PC-9 (cell line): ENCODE results near the gene RPS25. TPM values are rescaled to one million over a fixed set of nuclear protein-coding genes. Genes with fewer than 3 reads are reported as not detected.

Experiments
- BruUV-seq: library from RNA; stranded (reverse); fragments of 400-500 nt; replicated peaks from 2 replicates; lab custom pipeline; 2021; lab: Mats Ljungman, UMichigan
- CTCF ChIA-PET: fragments of 300-600 bp; sonication (Branson Sonifier 250); formaldehyde crosslinking; loops from one replicate; lab custom pipeline; 2022; ENCODE audit warnings: antibody characterized with exemption; lab: Charles Lee
- POLR2A ChIA-PET: fragments of 300-600 bp; sonication (Branson Sonifier 250); formaldehyde crosslinking; loops from one replicate; lab custom pipeline; 2022; ENCODE audit warnings: antibody characterized with exemption; ENCODE audit not compliant: unreplicated experiment; lab: Charles Lee
- DNase-seq, 2 experiments: peaks; one replicate each; pipeline versions ENCODE4 v3.0.0 to v3.0.0-alpha.2; 2015 to 2022; ENCODE audit warnings: mixed read lengths in 1 of 2
- H2AFZ ChIP-seq: fragments of 200-600 bp; sonication (generic); 2 replicates; pipeline ENCODE4 v1.8.1; 2017; ENCODE audit warnings: antibody characterized with exemption
- H3F3A ChIP-seq: fragments of 200-600 bp; sonication (generic); 2 replicates; pipeline ENCODE4 v1.8.1; 2017; ENCODE audit warnings: antibody characterized with exemption, mild to moderate bottlenecking, low read depth; ENCODE audit not compliant: insufficient read depth
- H3K27ac ChIP-seq: fragments of 200-600 bp; sonication (generic); 2 replicates; pipeline ENCODE4 v1.6.1; 2016; ENCODE audit warnings: mixed run types
- H3K27me3 ChIP-seq: fragments of 200-600 bp; sonication (generic); 2 replicates; pipeline ENCODE4 v1.6.1; 2016; ENCODE audit warnings: low read depth, mixed run types; ENCODE audit not compliant: insufficient read depth
- H3K36me3 ChIP-seq: fragments of 200-600 bp; sonication (generic); 2 replicates; pipeline ENCODE4 v1.6.1; 2016; ENCODE audit warnings: low read depth, mixed run types
- H3K4me1 ChIP-seq: fragments of 200-600 bp; sonication (generic); replicated peaks from 2 replicates; pipeline ENCODE4 v1.6.1; 2016; ENCODE audit warnings: mixed run types; ENCODE audit not compliant: insufficient read depth
- H3K4me2 ChIP-seq: fragments of 200-600 bp; sonication (generic); 2 replicates; pipeline ENCODE4 v1.6.1; 2017; ENCODE audit warnings: mixed run types
- H3K4me3 ChIP-seq: fragments of 200-600 bp; sonication (generic); 2 replicates; pipeline ENCODE4 v1.6.1; 2016; ENCODE audit warnings: mixed run types
- H3K79me2 ChIP-seq: fragments of 200-600 bp; sonication (generic); 2 replicates; pipeline ENCODE4 v1.6.1; 2017; ENCODE audit warnings: low read depth, mixed run types
- H3K9me2 ChIP-seq: fragments of 200-600 bp; sonication (generic); 2 replicates; pipeline ENCODE4 v1.8.1; 2017; ENCODE audit warnings: mild to moderate bottlenecking; ENCODE audit not compliant: insufficient read depth
- H3K9me3 ChIP-seq: fragments of 200-600 bp; sonication (generic); 2 replicates; pipeline ENCODE4 v1.8.1; 2016; ENCODE audit warnings: low read depth; ENCODE audit not compliant: insufficient read depth
- H4K20me1 ChIP-seq: fragments of 200-600 bp; sonication (generic); 2 replicates; pipeline ENCODE4 v1.8.1; 2017; ENCODE audit not compliant: insufficient read depth
- EZH2 ChIP-seq: fragments of 200-600 bp; sonication (generic); IDR thresholded peaks from 2 replicates; pipeline ENCODE4 v1.8.0; 2017; ENCODE audit warnings: antibody characterized with exemption, low read depth
- intact Hi-C: fragments of 100-400 bp; cut with micrococcal nuclease; formaldehyde crosslinking; loops from one replicate; pipeline ENCODE4 v1.10.0; 2022; ENCODE audit not compliant: unreplicated experiment
- total RNA-seq: library from RNA; stranded (reverse); gene quantifications from 2 replicates; pipeline ENCODE4 v1.2.3, GENCODE V29; 2021
- TF ChIP-seq, protein P1 (sequence below): fragments of 200-600 bp; sonication (generic); conservative IDR thresholded peaks from 2 replicates; pipeline ENCODE4 v1.6.1; 2017; ENCODE audit warnings: mixed run types, antibody characterized with exemption, mild to moderate bottlenecking, moderate library complexity

RPS25 gene
- total RNA-seq, 1 experiment from 2014 or later: 984 TPM

DNA sequence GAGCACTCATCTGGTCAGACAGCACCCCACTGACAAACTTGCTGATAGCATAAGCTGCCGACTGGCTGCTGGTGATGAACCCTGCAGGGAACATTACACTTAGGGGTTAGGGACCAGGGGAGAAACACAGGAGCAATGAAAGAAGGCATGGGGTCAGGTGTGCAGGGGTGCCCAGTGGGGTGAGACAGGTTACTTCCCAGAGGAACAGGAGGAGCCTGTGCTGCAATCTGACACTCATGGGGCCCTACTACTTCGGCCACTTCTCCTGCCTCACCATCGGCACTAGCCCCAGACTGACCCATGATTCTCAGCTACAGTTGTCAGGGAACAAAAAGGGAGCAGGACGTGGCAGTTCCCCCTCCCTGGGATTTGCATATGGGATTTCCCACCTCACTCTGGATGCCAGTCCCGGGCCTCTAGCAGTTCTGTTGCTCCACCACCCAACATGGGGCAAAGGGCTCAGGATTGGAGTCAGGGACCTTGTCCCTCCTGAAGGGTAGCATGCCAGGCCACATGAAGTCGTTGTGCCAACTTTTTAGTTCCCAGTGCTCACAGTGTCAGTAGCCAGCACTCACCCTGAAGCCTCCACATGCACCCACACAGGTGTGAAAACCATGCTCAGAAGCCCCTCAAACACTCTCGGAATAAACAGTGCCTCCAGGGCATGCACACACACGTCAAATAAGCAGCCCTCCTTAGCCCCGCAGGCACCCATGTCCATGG, 10.4 kb upstream of the RPS25 start:
- Histone ChIP-seq H4K20me1 (peaks cover 3% of the 10 kb centered on the region; the same call in 1 of the 2 replicates), H3K9me3 (no peaks in the 10 kb centered on the region), H3F3A (peaks cover 23% of the 10 kb centered on the region), H3K36me3 (0 out of 2 replicates have a peak, but pooled peaks cover 16% of the 10 kb centered on the region), H3K4me1 (peaks cover 18% of the 10 kb centered on the region; the same call in 1 of the 2 replicates), H3K9me2 (no peaks in the 10 kb centered on the region), H3K4me2 (peak overlapping the region; percentile 98; the same call in 1 of the 2 replicates), H2AFZ (no peak overlapping the region), H3K27me3 (no peaks in the 10 kb centered on the region), H3K27ac (no peak overlapping the region), H3K79me2 (peaks cover 16% of the 10 kb centered on the region), H3K4me3 (no peak overlapping the region)
- no peak for TF ChIP-seq EZH2
- TF ChIP-seq, protein P1, sequence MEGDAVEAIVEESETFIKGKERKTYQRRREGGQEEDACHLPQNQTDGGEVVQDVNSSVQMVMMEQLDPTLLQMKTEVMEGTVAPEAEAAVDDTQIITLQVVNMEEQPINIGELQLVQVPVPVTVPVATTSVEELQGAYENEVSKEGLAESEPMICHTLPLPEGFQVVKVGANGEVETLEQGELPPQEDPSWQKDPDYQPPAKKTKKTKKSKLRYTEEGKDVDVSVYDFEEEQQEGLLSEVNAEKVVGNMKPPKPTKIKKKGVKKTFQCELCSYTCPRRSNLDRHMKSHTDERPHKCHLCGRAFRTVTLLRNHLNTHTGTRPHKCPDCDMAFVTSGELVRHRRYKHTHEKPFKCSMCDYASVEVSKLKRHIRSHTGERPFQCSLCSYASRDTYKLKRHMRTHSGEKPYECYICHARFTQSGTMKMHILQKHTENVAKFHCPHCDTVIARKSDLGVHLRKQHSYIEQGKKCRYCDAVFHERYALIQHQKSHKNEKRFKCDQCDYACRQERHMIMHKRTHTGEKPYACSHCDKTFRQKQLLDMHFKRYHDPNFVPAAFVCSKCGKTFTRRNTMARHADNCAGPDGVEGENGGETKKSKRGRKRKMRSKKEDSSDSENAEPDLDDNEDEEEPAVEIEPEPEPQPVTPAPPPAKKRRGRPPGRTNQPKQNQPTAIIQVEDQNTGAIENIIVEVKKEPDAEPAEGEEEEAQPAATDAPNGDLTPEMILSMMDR: no peak
- ChIA-PET CTCF (interaction anchor here (0.5 kb wide), 1 partner anchor 174 kb away, joined by 6 read pairs; no protein-coding TSS in a partner anchor), POLR2A (no interaction called here)
- DNase-seq: peak in 1 of 2 experiments; percentile 23
- BruUV-seq: no TSS peak
- intact Hi-C loops: no loop called here

DNA sequence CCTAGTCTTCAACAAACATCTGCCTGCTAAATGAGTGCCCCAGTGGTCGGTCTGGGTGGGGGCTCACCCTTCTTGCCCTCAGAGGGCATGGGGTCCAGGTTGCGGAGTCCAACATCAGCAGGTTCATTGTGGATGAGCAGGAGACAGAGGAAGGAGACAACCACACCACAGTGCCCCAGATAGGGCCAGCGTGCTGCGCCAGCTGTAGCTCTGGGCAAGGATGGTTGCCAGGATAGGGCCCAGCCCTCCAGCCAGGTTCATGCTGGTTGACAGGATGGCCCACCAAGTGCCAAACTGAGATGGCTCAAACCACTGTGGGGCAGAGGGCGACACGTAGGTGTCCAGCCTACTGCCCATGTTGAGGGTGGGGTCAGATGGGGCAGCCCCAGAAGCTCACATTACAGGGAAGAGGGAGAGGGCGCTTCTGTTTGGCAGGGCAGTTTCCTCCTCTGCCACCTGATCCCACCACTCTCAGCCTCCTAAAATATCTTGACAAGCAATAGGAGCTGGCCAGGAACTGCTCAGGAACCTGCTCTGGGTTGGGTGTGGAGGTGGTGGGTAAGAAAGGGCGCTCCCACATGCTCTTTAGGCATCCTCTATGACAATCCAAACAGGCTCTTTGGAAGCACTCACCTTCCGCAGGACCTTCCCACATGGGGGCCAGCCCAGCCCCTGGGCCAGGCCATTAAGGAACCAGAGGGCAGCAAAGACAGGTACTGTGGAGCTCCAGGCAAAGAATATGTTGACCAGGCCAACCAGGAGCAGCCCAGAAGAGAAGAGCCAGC, 9.6 kb upstream of the RPS25 start:
- no peaks in the 10 kb centered on the region for H3K9me2 ChIP-seq
- intact Hi-C loops: no loop called here
- ChIA-PET CTCF (no interaction called here), POLR2A (interaction anchor here (0.6 kb wide), 1 partner anchor 28 kb away, joined by 9 read pairs; no protein-coding TSS in a partner anchor)
- peaks cover 22% of the 10 kb centered on the region for H3F3A ChIP-seq
- TF ChIP-seq, protein P1: no peak
- TF ChIP-seq EZH2: no peak
- peaks cover 22% of the 10 kb centered on the region for H3K4me1 ChIP-seq
- H3K9me3 ChIP-seq: no peaks in the 10 kb centered on the region
- peaks cover 3% of the 10 kb centered on the region; the same call in 1 of the 2 replicates for H4K20me1 ChIP-seq
- H3K27me3 ChIP-seq: no peaks in the 10 kb centered on the region
- BruUV-seq: no TSS peak
- H3K4me3 ChIP-seq: no peak overlapping the region
- H3K36me3 ChIP-seq: 0 out of 2 replicates have a peak, but pooled peaks cover 20% of the 10 kb centered on the region
- peaks cover 16% of the 10 kb centered on the region for H3K79me2 ChIP-seq
- H3K4me2 ChIP-seq: no peak overlapping the region
- no peak overlapping the region for H2AFZ ChIP-seq
- DNase-seq: no peak
- H3K27ac ChIP-seq: no peak overlapping the region

DNA sequence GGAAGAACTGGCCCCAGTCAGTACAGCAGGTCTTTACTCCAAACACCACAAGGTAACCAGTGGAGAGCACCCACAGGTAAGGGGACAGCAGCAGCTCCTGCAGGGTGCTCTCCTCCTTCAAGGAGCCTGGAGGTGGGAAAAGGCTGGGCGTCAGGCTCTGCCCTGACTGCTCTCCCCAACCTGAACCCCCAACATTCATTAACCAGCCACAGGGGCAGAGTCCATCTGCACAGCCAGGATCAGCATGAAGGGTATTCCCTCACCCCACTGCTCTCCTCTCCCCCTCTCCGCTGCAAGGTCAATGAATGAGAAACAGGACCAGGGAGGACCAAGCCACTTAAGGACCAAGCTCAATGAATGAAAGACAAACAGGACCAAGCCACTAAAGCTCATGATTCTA, 8.8 kb upstream of the RPS25 start:
- no TSS peak for BruUV-seq
- no peak overlapping the region for H3K4me2 ChIP-seq
- no peak for TF ChIP-seq EZH2
- TF ChIP-seq, protein P1: no peak
- peaks cover 3% of the 10 kb centered on the region; the same call in 1 of the 2 replicates for H4K20me1 ChIP-seq
- no peaks in the 10 kb centered on the region for H3K27me3 ChIP-seq
- no peaks in the 10 kb centered on the region for H3K9me3 ChIP-seq
- intact Hi-C loops: no loop called here
- peaks cover 22% of the 10 kb centered on the region for H3K4me1 ChIP-seq
- H3K79me2 ChIP-seq: peaks cover 17% of the 10 kb centered on the region
- ChIA-PET POLR2A (no interaction called here), CTCF (no interaction called here)
- H3K27ac ChIP-seq: no peak overlapping the region
- peaks cover 24% of the 10 kb centered on the region; the same call in 1 of the 2 replicates for H3K36me3 ChIP-seq
- no peak for DNase-seq
- H3K4me3 ChIP-seq: no peak overlapping the region
- H3F3A ChIP-seq: peaks cover 22% of the 10 kb centered on the region
- no peak overlapping the region for H2AFZ ChIP-seq
- no peaks in the 10 kb centered on the region for H3K9me2 ChIP-seq
